Measurements from ENCODE around the gene SCD5.

SCD5 gene

GRCh38 chr4:82792912-82793649 lies 5.5 kb downstream of the SCD5 start:
- DNase-seq = no peak

GRCh38 chr4:82791179-82791578 lies 7.4 kb downstream of the SCD5 start:
- DNase-seq = no peak

- DNase-seq = no peak
These were observed 8.4 kb downstream of the SCD5 start for GRCh38 chr4:82790060-82790660.

- no peak for DNase-seq
These were observed 9.4 kb downstream of the SCD5 start for GRCh38 chr4:82789025-82789776.

- DNase-seq = no peak
These were observed 11.3 kb downstream of the SCD5 start for GRCh38 chr4:82787342-82787741.

- no peak for DNase-seq
These were observed 11.8 kb downstream of the SCD5 start for GRCh38 chr4:82786828-82787227.

- DNase-seq = no peak
These were observed 12.8 kb downstream of the SCD5 start for GRCh38 chr4:82785611-82786400.

GRCh38 chr4:82784681-82785610 lies 13.7 kb downstream of the SCD5 start:
- no peak for DNase-seq

- DNase-seq = no peak
These were observed 15.8 kb downstream of the SCD5 start for GRCh38 chr4:82782626-82783345.

- DNase-seq = no peak
These were observed 17.8 kb downstream of the SCD5 start for GRCh38 chr4:82780752-82781231.

- no peak for DNase-seq
These were observed 18.3 kb downstream of the SCD5 start for GRCh38 chr4:82780170-82780751.

- no peak for DNase-seq
These were observed 19.6 kb downstream of the SCD5 start for GRCh38 chr4:82779032-82779431.

- no peak for DNase-seq
These were observed 20.6 kb downstream of the SCD5 start for GRCh38 chr4:82777857-82778525.

- DNase-seq = no peak
These were observed 21.6 kb downstream of the SCD5 start for GRCh38 chr4:82776925-82777542.

- DNase-seq = no peak
These were observed 23.4 kb downstream of the SCD5 start for GRCh38 chr4:82775243-82775642.

- no peak for DNase-seq
These were observed 23.9 kb downstream of the SCD5 start for GRCh38 chr4:82774711-82775171.

- no peak for DNase-seq
These were observed 25.5 kb downstream of the SCD5 start for GRCh38 chr4:82773057-82773456.

GRCh38 chr4:82770607-82771006 lies 28.0 kb downstream of the SCD5 start:
- no peak for DNase-seq

GRCh38 chr4:82765134-82765533 lies 33.5 kb downstream of the SCD5 start:
- DNase-seq = no peak

GRCh38 chr4:82761229-82761628 lies 37.4 kb downstream of the SCD5 start:
- no peak for DNase-seq

All from activated gamma-delta T cell (primary cell).